ENCODE measurements around the gene PLEKHG3. TPM values are rescaled to one million over a fixed set of nuclear protein-coding genes. Genes with fewer than 3 reads are reported as not detected.

The PLEKHG3 gene
- total RNA-seq, 1 experiment from 2014 or later, result 59.3 TPM

DNA sequence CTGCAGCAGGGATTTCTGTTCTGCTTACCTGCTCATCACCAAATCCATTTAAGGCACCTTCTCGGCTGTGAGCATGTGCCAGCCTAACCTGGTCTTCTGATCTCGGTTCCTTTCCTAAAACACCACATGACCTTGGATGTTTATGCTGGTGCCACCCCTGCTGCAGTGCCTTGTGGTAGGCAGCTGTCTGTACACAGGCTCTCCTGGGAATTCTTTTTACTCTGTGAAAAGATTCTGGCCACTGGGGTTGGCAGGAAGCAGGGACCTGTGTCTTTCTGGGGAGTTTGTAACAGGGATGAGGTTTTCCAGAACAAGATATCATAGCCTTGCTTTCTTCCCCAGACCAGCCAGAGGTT, 10.4 kb upstream of the PLEKHG3 start:
- ChIA-PET POLR2A (ENCODE audit: unreplicated experiment) (interaction anchor here (0.6 kb wide), 1 partner anchor 215 kb away, joined by 3 read pairs; no protein-coding TSS in a partner anchor), CTCF (no interaction called here)
- no peaks in the 10 kb centered on the region for H4K20me1 ChIP-seq (ENCODE audit: insufficient read depth)
- BruUV-seq (replicated peaks), result no TSS peak
- H3F3A ChIP-seq (ENCODE audit: insufficient read depth, low read depth), result peaks cover 13% of the 10 kb centered on the region
- no peaks in the 10 kb centered on the region for H3K27me3 ChIP-seq (ENCODE audit: insufficient read depth, low read depth)
- TF ChIP-seq EZH2 (IDR thresholded peaks at IDR 0.05; ENCODE audit: low read depth) (no peak), CTCF (conservative IDR thresholded peaks at IDR 0.05) (no peak)
- H3K36me3 ChIP-seq (ENCODE audit: low read depth), result no peaks in the 10 kb centered on the region
- H3K9me3 ChIP-seq (ENCODE audit: insufficient read depth, low read depth), result no peaks in the 10 kb centered on the region
- DNase-seq, result no peak
- intact Hi-C loops (cut with micrococcal nuclease; ENCODE audit: unreplicated experiment), result no loop called here
- no peak overlapping the region for H3K27ac ChIP-seq
- no peak overlapping the region for H2AFZ ChIP-seq
- H3K9me2 ChIP-seq (ENCODE audit: insufficient read depth), result no peaks in the 10 kb centered on the region
- no peak overlapping the region for H3K4me3 ChIP-seq
- H3K4me2 ChIP-seq, result no peak overlapping the region
- H3K79me2 ChIP-seq (ENCODE audit: low read depth), result no peaks in the 10 kb centered on the region
- H3K4me1 ChIP-seq (replicated peaks; ENCODE audit: insufficient read depth), result peaks cover 21% of the 10 kb centered on the region

- H3K4me3 ChIP-seq, result no peak overlapping the region
- no peaks in the 10 kb centered on the region for H3K79me2 ChIP-seq (ENCODE audit: low read depth)
- CTCF ChIA-PET, result no interaction called here
- no peaks in the 10 kb centered on the region for H3K27me3 ChIP-seq (ENCODE audit: insufficient read depth, low read depth)
- peaks cover 15% of the 10 kb centered on the region for H3F3A ChIP-seq (ENCODE audit: insufficient read depth, low read depth)
- H2AFZ ChIP-seq, result no peak overlapping the region
- no peak for DNase-seq
- H3K9me3 ChIP-seq (ENCODE audit: insufficient read depth, low read depth), result no peaks in the 10 kb centered on the region
- no peak overlapping the region for H3K4me2 ChIP-seq
- H4K20me1 ChIP-seq (ENCODE audit: insufficient read depth), result no peaks in the 10 kb centered on the region
- BruUV-seq (replicated peaks), result no TSS peak
- no peak overlapping the region for H3K27ac ChIP-seq
- TF ChIP-seq EZH2 (IDR thresholded peaks at IDR 0.05; ENCODE audit: low read depth), result no peak
- no peak for TF ChIP-seq CTCF (conservative IDR thresholded peaks at IDR 0.05)
- peaks cover 23% of the 10 kb centered on the region for H3K4me1 ChIP-seq (replicated peaks; ENCODE audit: insufficient read depth)
- no peaks in the 10 kb centered on the region for H3K9me2 ChIP-seq (ENCODE audit: insufficient read depth)
- intact Hi-C loops (cut with micrococcal nuclease; ENCODE audit: unreplicated experiment), result no loop called here
- POLR2A ChIA-PET (ENCODE audit: unreplicated experiment), result no interaction called here
- no peaks in the 10 kb centered on the region for H3K36me3 ChIP-seq (ENCODE audit: low read depth)
These were observed 9.2 kb upstream of the PLEKHG3 start for GRCh38 chr14:64695071-64695470.

GRCh38 chr14:64696355-64696857, 7.8 kb upstream of the PLEKHG3 start:
- H3K9me3 ChIP-seq (ENCODE audit: insufficient read depth, low read depth), result no peaks in the 10 kb centered on the region
- no peak overlapping the region for H2AFZ ChIP-seq
- H3K36me3 ChIP-seq (ENCODE audit: low read depth), result no peaks in the 10 kb centered on the region
- no peaks in the 10 kb centered on the region for H3K27me3 ChIP-seq (ENCODE audit: insufficient read depth, low read depth)
- no peak overlapping the region for H3K27ac ChIP-seq
- intact Hi-C loops (cut with micrococcal nuclease; ENCODE audit: unreplicated experiment), result no loop called here
- H3K79me2 ChIP-seq (ENCODE audit: low read depth), result no peaks in the 10 kb centered on the region
- no TSS peak for BruUV-seq (replicated peaks)
- no peak for DNase-seq
- ChIA-PET CTCF (no interaction called here), POLR2A (ENCODE audit: unreplicated experiment) (no interaction called here)
- H3K9me2 ChIP-seq (ENCODE audit: insufficient read depth), result no peaks in the 10 kb centered on the region
- H3K4me3 ChIP-seq, result no peak overlapping the region
- TF ChIP-seq EZH2 (IDR thresholded peaks at IDR 0.05; ENCODE audit: low read depth), result no peak
- no peak for TF ChIP-seq CTCF (conservative IDR thresholded peaks at IDR 0.05)
- peaks cover 15% of the 10 kb centered on the region for H3F3A ChIP-seq (ENCODE audit: insufficient read depth, low read depth)
- no peak overlapping the region for H3K4me2 ChIP-seq
- H3K4me1 ChIP-seq (replicated peaks; ENCODE audit: insufficient read depth), result peaks cover 24% of the 10 kb centered on the region
- no peaks in the 10 kb centered on the region for H4K20me1 ChIP-seq (ENCODE audit: insufficient read depth)
